HCT116 (cell line): ENCODE measurements around the gene BAD. TPM values are rescaled to one million over a fixed set of nuclear protein-coding genes. Genes with fewer than 3 reads are reported as not detected.

Experiments
- ATAC-seq: fragments of 200-7000 bp; cut with Tn5 transposase; 2 replicates; pipeline ENCODE4 v1.9.1; 2020; ENCODE audit warnings: mild to moderate bottlenecking, moderate library complexity
- BruUV-seq: library from RNA; stranded (reverse); fragments of 400-500 nt; replicated peaks from 2 replicates; lab custom pipeline; 2021; lab: Mats Ljungman, UMichigan
- CTCF ChIA-PET: fragments of 300-600 bp; sonication (Branson Sonifier 250); formaldehyde crosslinking; loops from one replicate; lab custom pipeline; 2021; ENCODE audit warnings: antibody characterized with exemption; lab: Charles Lee
- POLR2A ChIA-PET: fragments of 300-600, 350-600 bp; sonication (Branson Sonifier 250); formaldehyde crosslinking; loops from one replicate; lab custom pipeline; 2021; ENCODE audit warnings: antibody characterized with exemption; lab: Charles Lee
- RAD21 ChIA-PET, 2 experiments: fragments of 300-600 bp; sonication (Branson Sonifier 250); formaldehyde crosslinking; loops; one replicate each; lab custom pipeline; 2023; ENCODE audit warnings: low total read pairs in 2 of 2; ENCODE audit not compliant: uncharacterized antibody in 2 of 2, unreplicated experiment in 2 of 2, low non-redundant PET in 1 of 2; lab: Charles Lee
- DNase-seq: peaks from one replicate; pipeline ENCODE4 v3.0.0-alpha.2; 2010; ENCODE audit warnings: low read depth, low spot score
- H2AFZ ChIP-seq: fragments of 200-600 bp; shearing (Covaris generic), sonication (generic); 2 replicates; pipeline ENCODE4 v1.6.1; 2017; ENCODE audit warnings: low read depth, mixed run types, mixed read lengths, antibody characterized with exemption, low read length; ENCODE audit not compliant: poor library complexity, severe bottlenecking
- H3K27ac ChIP-seq: 2 replicates; pipeline ENCODE4 v1.5.1; 2012; ENCODE audit warnings: low read depth, low read length
- H3K27me3 ChIP-seq: fragments of 200-600 bp; sonication (generic); 2 replicates; pipeline ENCODE4 v1.6.1; 2016; ENCODE audit warnings: mixed run types, low read length, mixed read lengths; ENCODE audit not compliant: insufficient read depth
- H3K36me3 ChIP-seq, 2 experiments: fragments of 200-500 bp in 1 of 2; fragments of 200-600 bp in 1 of 2; sonication (Bioruptor generic) in 1 of 2; sonication (generic) in 1 of 2; 2 replicates each; pipeline versions ENCODE4 v1.5.1 to v1.6.1; 2014 to 2016; ENCODE audit warnings: low read length in 2 of 2, inconsistent platforms in 1 of 2, mixed read lengths in 1 of 2, mixed run types in 1 of 2; ENCODE audit not compliant: insufficient read depth in 2 of 2, control insufficient read depth in 1 of 2
- H3K4me1 ChIP-seq, 2 experiments: fragments of 200-600 bp in 1 of 2; sonication (generic) in 1 of 2; 2 replicates each; pipeline versions ENCODE4 v1.5.1 to v1.6.1; 2012 to 2017; ENCODE audit warnings: low read length in 2 of 2, inconsistent platforms in 1 of 2, mild to moderate bottlenecking in 1 of 2, mixed read lengths in 1 of 2, mixed run types in 1 of 2, moderate library complexity in 1 of 2; ENCODE audit not compliant: insufficient read depth in 2 of 2, control insufficient read depth in 1 of 2
- H3K4me2 ChIP-seq: fragments of 200-600 bp; sonication (generic); 2 replicates; pipeline ENCODE4 v1.6.1; 2017; ENCODE audit warnings: mixed run types, low read length, mixed read lengths
- H3K4me3 ChIP-seq, 2 experiments: fragments of 200-600 bp in 1 of 2; sonication (generic) in 1 of 2; replicated peaks in 1 of 2; 2 replicates each; pipeline ENCODE4 v1.5.1; 2011 to 2016; ENCODE audit warnings: low read length in 2 of 2, control low read depth in 1 of 2, low read depth in 1 of 2, mild to moderate bottlenecking in 1 of 2, mixed read lengths in 1 of 2, mixed run types in 1 of 2
- H3K79me2 ChIP-seq: fragments of 200-600 bp; sonication (generic); 2 replicates; pipeline ENCODE4 v1.6.1; 2017; ENCODE audit warnings: mild to moderate bottlenecking, mixed run types, low read length, moderate library complexity, mixed read lengths; ENCODE audit not compliant: insufficient read depth
- H3K9ac ChIP-seq: fragments of 200-600 bp; sonication (generic); 2 replicates; pipeline ENCODE4 v1.6.1; 2016; ENCODE audit warnings: low read length, mixed read lengths
- H3K9me2 ChIP-seq: fragments of 200-600 bp; sonication (generic), shearing (Covaris generic); 2 replicates; pipeline ENCODE4 v1.6.1; 2017; ENCODE audit warnings: mixed run types, mild to moderate bottlenecking, moderate library complexity; ENCODE audit not compliant: insufficient read depth
- H3K9me3 ChIP-seq, 2 experiments: fragments of 200-500 bp in 1 of 2; fragments of 200-600 bp in 1 of 2; sonication (Bioruptor generic) in 1 of 2; sonication (generic) in 1 of 2; 2 replicates each; pipeline ENCODE4 v1.6.1; 2014 to 2017; ENCODE audit warnings: low read length in 2 of 2, mixed read lengths in 2 of 2, inconsistent platforms in 1 of 2, low read depth in 1 of 2, mild to moderate bottlenecking in 1 of 2, mixed run types in 1 of 2, moderate library complexity in 1 of 2; ENCODE audit not compliant: control insufficient read depth in 1 of 2, insufficient read depth in 1 of 2
- H4K20me1 ChIP-seq: fragments of 200-600 bp; sonication (generic), shearing (Covaris generic); 2 replicates; pipeline ENCODE4 v1.6.1; 2017; ENCODE audit warnings: mixed run types, mild to moderate bottlenecking, moderate library complexity; ENCODE audit not compliant: insufficient read depth
- ATF3 ChIP-seq: IDR thresholded peaks from 2 replicates; pipeline ENCODE4 v1.6.1; 2012
- MAX ChIP-seq: IDR thresholded peaks from 2 replicates; pipeline ENCODE4 v1.6.1; 2012
- POLR2A ChIP-seq: IDR thresholded peaks from 2 replicates; pipeline ENCODE4 v1.7.0; 2011; ENCODE audit warnings: borderline replicate concordance; ENCODE audit not compliant: insufficient read depth, insufficient read length; ENCODE audit errors: extremely low read depth
- ZBTB33 ChIP-seq: IDR thresholded peaks from 2 replicates; pipeline ENCODE4 v1.6.1; 2011; ENCODE audit warnings: mild to moderate bottlenecking, low read length, moderate library complexity; ENCODE audit not compliant: insufficient replicate concordance; ENCODE audit errors: extremely low read depth
- ZFX ChIP-seq: fragments of 450-650 bp; IDR thresholded peaks from 2 replicates; pipeline ENCODE4 v1.6.1; 2017
- intact Hi-C: fragments of 100-400 bp; cut with micrococcal nuclease; formaldehyde crosslinking; loops from 2 replicates; pipeline ENCODE4 v1.10.0; 2022
- total RNA-seq: library from RNA; stranded (reverse); gene quantifications from one replicate; pipeline ENCODE4 v1.2.1, GENCODE V29; 2021; ENCODE audit not compliant: unreplicated experiment

The BAD gene
- total RNA-seq, 1 experiment from 2014 or later, result 51.9 TPM

- no peak for TF ChIP-seq ZBTB33
- TF ChIP-seq ATF3, result no peak
- TF ChIP-seq MAX, result no peak
- H3K9ac ChIP-seq, result no peak overlapping the region
- H3K9me3 ChIP-seq, result no peaks in the 10 kb centered on the region
- intact Hi-C loops, result no loop called here
- H3K4me2 ChIP-seq, result no peak overlapping the region
- ATAC-seq (no peak), DNase-seq (no peak)
- no peak overlapping the region for H3K27ac ChIP-seq
- no peaks in the 10 kb centered on the region for H3K27me3 ChIP-seq
- H3K36me3 ChIP-seq, result no peaks in the 10 kb centered on the region
- H3K4me3 ChIP-seq, result no peak overlapping the region
- no peaks in the 10 kb centered on the region for H4K20me1 ChIP-seq
- no peaks in the 10 kb centered on the region for H3K79me2 ChIP-seq
- POLR2A ChIA-PET, result no interaction called here
- H3K9me2 ChIP-seq, result no peaks in the 10 kb centered on the region
- peaks cover 0 to 8% of the 10 kb centered on the region in 2 experiments; a peak in 2 of 4 replicates for H3K4me1 ChIP-seq
- RAD21 ChIA-PET, result no interaction called here
- CTCF ChIA-PET, result interaction anchor here (0.7 kb wide), 1 partner anchor 12 kb away, joined by 3 read pairs; no protein-coding TSS in a partner anchor
- BruUV-seq, result no TSS peak
- no peak overlapping the region for H2AFZ ChIP-seq
These were observed 10.3 kb upstream of the BAD start for GRCh38 chr11:64294774-64295173.

- H2AFZ ChIP-seq, result no peak overlapping the region
- H3K9me3 ChIP-seq, result no peaks in the 10 kb centered on the region
- ChIA-PET CTCF (interaction anchor here (1.7 kb wide), 1 partner anchor 12 kb away, joined by 4 read pairs; the partner anchor contains the start of gene ESRRA), RAD21 (no interaction called here), POLR2A (no interaction called here)
- no peak overlapping the region for H3K4me3 ChIP-seq
- ATAC-seq (no peak), DNase-seq (no peak)
- H3K27ac ChIP-seq, result no peak overlapping the region
- intact Hi-C loops, result no loop called here
- no peaks in the 10 kb centered on the region for H3K36me3 ChIP-seq
- peaks cover 0 to 8% of the 10 kb centered on the region in 2 experiments; a peak in 2 of 4 replicates for H3K4me1 ChIP-seq
- H3K79me2 ChIP-seq, result no peaks in the 10 kb centered on the region
- BruUV-seq, result no TSS peak
- no peaks in the 10 kb centered on the region for H3K9me2 ChIP-seq
- no peak overlapping the region for H3K4me2 ChIP-seq
- TF ChIP-seq ZFX, result no peak
- no peak for TF ChIP-seq POLR2A
- H4K20me1 ChIP-seq, result no peaks in the 10 kb centered on the region
- H3K27me3 ChIP-seq, result no peaks in the 10 kb centered on the region
- H3K9ac ChIP-seq, result no peak overlapping the region
These were observed 8.2 kb upstream of the BAD start for GRCh38 chr11:64292460-64293254.
